ENCODE results near the gene ZEB1.
A peak's percentile ranks its signal among the peaks of the same experiment; 100 is the strongest.

Gene ZEB1

DNA sequence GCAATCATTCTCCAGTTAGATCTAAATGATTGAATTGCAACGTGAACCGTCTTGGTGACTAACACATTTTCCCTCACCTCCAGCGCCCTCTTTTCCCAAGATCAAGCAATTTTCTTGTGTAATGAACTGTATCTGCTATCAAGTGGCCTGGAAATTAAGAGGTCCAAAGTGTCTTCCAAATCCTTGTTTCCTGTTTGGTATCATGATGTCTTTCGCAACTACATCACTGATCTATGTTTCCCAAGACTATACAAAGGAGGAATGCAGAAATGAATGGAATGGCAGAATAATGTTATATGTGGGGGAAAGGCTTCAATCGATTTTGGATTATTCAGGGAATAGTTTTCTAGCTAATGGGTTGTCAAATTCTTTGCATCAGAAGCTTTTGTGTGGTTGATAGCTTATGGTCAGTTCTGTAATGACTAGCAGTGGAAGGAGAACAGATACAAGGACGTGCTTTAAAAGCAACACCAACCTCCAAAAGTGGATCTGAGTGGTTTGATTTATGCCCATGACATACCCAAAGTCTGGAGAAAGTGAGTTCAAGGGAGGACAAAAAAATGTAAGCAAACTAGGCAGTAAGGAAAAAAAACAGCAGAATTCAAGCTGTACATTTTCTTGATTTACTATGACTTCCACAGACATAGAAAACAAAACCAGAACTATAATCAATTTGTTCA is 14.6 kb upstream of the ZEB1 start:
- Mint-ChIP-seq H3K27me3 (peaks cover 4% of the 10 kb centered on the region), H3K9me3 (ENCODE audit: low read depth) (peaks cover 6% of the 10 kb centered on the region), H3K4me3 (no peak overlapping the region), H3K36me3 (peaks cover 5% of the 10 kb centered on the region), H3K27ac (no peak overlapping the region), H3K4me1 (ENCODE audit: low read depth) (peaks cover 1% of the 10 kb centered on the region)

DNA sequence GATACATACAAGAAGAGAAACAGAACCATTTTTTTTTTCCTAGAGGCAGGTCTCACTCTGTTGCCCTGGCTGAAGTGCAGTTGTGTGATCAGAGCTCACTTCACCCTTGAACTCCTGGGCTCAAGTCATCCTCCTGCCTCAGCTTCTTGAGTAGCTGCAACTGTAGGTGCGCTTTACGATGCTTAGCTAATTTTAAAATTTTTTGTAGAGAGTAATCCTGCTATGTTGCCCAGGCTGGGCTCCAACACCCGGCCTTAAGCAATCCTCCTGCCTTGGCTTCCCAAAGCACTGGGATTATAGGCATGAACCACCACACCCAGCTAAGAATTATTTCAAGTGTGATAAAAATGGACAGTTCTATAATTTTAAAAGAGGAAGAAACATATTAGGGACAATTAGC is 5.6 kb upstream of the ZEB1 start:
- H3K9me3 Mint-ChIP-seq (ENCODE audit: low read depth) = no peaks in the 10 kb centered on the region

DNA sequence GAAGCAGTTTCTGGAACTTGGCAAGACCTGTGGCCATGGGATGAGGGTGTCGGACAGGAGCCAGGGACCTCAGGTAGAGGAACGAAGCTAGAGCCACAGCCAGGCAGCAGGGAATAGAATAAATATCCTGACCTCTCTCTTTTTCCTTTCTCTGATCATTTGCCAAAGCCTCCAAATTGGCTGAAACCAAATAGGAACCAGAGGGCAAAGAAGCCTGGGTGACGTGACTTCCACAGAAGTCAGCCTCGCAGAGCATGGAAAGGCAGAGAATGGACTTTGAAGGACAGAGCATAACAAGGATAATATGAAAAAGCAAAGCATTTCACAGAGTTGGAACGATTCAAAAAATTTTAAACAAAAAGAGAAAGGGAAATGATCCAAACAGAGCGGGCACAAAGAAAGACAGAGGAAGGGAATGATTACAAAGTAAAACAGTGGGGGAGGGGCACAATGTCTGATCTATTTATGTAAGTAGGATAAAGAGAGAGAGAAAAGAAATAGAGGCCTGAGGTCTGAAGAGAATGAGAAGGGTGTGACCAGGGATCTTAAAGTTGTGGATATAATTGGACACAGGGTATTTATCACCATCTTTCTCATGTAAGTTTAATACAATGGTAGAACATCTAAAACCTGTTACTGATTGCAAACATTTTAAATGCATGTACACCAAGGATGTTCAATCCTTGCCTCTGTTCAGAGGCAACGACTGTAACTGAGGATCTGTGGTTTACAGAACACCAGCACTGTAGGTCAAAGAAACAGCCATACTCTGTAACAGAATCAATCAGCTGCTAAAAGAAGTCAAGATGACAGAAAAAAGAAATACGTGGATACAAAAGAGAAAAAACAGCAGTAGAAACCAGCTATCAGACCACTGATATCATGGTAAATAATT is 4.5 kb upstream of the ZEB1 start:
- H3K36me3 Mint-ChIP-seq = no peaks in the 10 kb centered on the region
- H3K4me3 Mint-ChIP-seq = no peak overlapping the region
- peaks cover 14% of the 10 kb centered on the region for H3K4me1 Mint-ChIP-seq (ENCODE audit: low read depth)
- no peak overlapping the region for H3K27ac Mint-ChIP-seq
- no peaks in the 10 kb centered on the region for H3K9me3 Mint-ChIP-seq (ENCODE audit: low read depth)
- no peaks in the 10 kb centered on the region for H3K27me3 Mint-ChIP-seq

More for the DNA sequence above, 5.6 kb upstream of the ZEB1 start:
- Mint-ChIP-seq H3K4me1 (ENCODE audit: low read depth) (peaks cover 14% of the 10 kb centered on the region), H3K36me3 (peaks cover 4% of the 10 kb centered on the region), H3K27ac (no peak overlapping the region), H3K4me3 (no peak overlapping the region), H3K27me3 (no peaks in the 10 kb centered on the region)

DNA sequence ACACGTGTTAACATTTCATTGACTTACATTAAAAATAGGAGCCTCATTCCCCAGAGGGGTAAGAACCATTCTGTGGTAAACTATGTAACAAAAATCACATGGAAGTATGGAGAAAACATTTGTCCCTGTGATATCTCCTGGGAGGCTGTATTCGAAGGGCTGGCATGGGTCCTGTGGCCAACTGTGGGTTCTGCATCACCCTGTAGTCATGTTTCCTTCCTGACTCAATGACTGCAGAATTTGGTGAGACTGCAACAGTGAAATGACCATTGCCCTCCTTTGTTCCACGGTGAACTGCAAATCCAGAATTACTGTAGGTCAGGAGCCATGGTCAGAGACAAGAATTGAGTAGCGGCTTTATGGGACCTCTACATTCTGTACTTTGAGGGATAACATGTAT is 3.6 kb upstream of the ZEB1 start:
- peaks cover 14% of the 10 kb centered on the region for H3K4me1 Mint-ChIP-seq (ENCODE audit: low read depth)
- H3K27me3 Mint-ChIP-seq = no peaks in the 10 kb centered on the region
- H3K36me3 Mint-ChIP-seq = no peaks in the 10 kb centered on the region
- no peak overlapping the region for H3K27ac Mint-ChIP-seq
- H3K4me3 Mint-ChIP-seq = no peak overlapping the region
- no peaks in the 10 kb centered on the region for H3K9me3 Mint-ChIP-seq (ENCODE audit: low read depth)

DNA sequence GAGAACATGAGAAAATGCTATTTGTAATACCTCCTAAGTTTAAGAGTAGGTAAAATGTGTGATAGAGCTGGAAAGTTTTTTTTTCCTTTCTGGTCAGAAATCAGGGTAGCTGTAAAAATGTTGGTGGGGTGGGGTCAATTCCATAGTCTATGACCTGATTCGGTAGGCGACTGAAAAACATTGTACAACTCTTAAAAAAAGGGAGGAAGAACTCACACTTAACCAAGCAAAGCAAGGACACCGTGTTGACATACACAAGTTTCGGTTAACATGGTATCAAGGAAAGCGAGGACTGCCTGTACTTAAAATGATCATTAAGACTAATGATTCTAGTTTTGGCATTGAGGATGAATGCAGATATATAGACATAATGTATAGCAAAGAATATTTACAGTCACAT is 1.8 kb upstream of the ZEB1 start:
- H3K9me3 Mint-ChIP-seq (ENCODE audit: low read depth) = no peaks in the 10 kb centered on the region
- H3K27ac Mint-ChIP-seq = no peak overlapping the region
- H3K4me1 Mint-ChIP-seq (ENCODE audit: low read depth) = peaks cover 26% of the 10 kb centered on the region
- no peaks in the 10 kb centered on the region for H3K27me3 Mint-ChIP-seq
- H3K36me3 Mint-ChIP-seq = no peaks in the 10 kb centered on the region
- H3K4me3 Mint-ChIP-seq = peak overlapping the region; percentile 30

DNA sequence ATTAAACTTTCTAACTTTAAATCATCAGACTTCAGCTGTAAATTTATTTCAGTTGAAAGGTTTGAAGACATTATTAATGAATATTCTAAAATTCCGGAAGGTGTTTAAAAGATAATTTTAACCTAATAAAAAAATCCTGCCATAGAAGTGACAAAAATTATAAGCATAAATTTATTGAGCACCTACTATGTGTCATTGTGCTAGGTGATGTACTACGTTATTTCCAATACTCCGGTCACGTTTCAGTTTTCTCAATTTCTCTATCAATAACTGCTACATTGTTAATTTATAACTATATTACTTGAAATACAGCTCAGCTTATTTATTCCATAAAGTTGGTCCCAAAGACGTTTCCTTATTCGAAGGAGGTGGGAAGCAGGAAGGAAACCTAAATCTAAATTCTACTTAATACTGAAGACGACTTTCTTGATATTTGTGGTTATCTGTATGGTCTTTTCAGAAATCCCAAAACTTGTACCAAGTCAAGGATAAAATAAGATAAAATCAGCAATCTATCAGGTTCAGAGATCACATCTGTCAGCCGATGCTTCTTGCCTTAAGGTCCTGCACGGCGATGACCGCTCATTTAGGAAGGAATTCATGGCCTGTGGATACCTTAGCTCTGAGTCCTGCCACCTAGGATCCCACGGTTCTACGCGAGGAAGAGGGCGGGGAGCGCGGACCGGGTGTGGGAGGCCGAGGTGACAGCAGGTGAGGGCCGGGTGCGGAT is 1.2 kb upstream of the ZEB1 start:
- Mint-ChIP-seq H3K27ac (peak overlapping the region; percentile 99), H3K9me3 (ENCODE audit: low read depth) (no peaks in the 10 kb centered on the region), H3K27me3 (no peaks in the 10 kb centered on the region), H3K4me3 (peak overlapping the region; percentile 99), H3K4me1 (ENCODE audit: low read depth) (peaks cover 32% of the 10 kb centered on the region), H3K36me3 (no peaks in the 10 kb centered on the region)

DNA sequence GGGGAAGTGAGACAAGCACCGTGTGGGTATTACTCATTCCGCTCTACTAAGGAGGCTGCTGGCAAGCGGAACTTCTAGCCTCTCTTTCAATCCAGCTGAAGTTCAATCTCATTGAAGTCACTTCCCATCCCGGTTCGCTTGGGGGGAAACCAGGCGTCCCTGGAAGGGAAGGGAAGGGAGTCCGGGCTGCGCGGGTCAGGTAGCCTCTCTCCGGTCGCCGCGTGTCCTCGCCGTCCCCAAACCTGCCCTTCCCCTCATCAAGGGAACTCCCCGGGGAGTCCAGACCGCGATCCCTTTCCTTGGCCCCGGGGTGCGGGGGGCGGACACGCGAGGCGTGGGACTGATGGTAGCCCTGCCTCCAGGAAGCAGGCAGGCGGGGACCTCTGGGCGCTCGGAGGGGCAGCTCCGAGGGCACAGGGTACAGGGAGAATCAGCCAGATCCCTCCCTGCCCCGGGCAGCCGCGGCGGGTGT is 598 bp upstream of the ZEB1 start:
- Mint-ChIP-seq H3K4me1 (ENCODE audit: low read depth) (peaks cover 36% of the 10 kb centered on the region), H3K36me3 (no peaks in the 10 kb centered on the region), H3K27ac (peak overlapping the region; percentile 99), H3K4me3 (peak overlapping the region; percentile 99), H3K9me3 (ENCODE audit: low read depth) (no peaks in the 10 kb centered on the region), H3K27me3 (no peaks in the 10 kb centered on the region)

DNA sequence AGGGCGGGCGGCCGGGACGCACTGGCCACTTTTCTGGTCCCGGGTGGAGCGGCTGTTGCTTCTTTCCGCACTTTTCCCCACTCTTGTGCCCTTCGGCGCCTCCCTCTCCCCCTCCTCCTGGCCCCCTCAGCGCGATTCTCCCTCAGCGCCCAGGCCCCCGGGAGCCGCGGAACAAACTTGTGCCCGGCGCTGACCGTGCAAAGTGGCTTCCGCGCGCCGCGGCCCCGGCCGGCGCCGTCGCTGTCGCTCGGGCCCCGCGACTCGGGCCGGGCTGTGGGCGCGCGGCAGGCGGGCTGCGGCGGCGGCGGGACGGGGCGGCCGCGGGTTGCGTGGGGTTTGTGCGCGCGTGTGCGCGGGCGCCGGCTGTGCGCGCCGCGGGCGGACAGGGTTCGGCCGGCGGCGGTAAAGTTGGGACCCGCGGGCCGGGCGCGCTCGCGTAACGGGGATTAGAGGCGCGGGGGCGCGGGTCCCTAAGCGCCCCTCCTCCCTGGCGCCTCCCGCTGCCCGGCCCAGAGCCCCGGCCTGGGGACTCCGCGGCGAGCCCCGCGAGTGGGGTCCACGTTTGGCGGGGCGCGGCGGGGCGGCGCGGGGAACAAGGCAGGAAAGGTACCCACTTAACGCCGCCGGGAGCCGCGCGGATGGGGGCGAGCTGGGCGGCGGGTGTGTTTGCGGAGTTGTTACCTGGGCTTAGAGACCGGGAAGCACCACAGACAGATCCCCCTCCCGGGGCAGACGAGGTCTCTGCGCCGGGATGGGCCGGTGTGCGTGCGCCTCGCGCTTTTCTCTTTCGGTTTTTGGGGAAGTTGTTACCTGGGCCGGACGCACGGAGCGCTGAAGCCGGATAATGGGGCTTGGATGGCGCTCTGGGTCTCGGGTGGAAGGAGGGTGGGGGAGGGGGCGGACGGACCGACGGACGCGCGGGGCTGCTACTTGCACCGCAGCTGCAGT is 860 bp downstream of the ZEB1 start:
- H3K27ac Mint-ChIP-seq = peak overlapping the region; percentile 93
- no peaks in the 10 kb centered on the region for H3K9me3 Mint-ChIP-seq (ENCODE audit: low read depth)
- peaks cover 48% of the 10 kb centered on the region for H3K4me1 Mint-ChIP-seq (ENCODE audit: low read depth)

DNA sequence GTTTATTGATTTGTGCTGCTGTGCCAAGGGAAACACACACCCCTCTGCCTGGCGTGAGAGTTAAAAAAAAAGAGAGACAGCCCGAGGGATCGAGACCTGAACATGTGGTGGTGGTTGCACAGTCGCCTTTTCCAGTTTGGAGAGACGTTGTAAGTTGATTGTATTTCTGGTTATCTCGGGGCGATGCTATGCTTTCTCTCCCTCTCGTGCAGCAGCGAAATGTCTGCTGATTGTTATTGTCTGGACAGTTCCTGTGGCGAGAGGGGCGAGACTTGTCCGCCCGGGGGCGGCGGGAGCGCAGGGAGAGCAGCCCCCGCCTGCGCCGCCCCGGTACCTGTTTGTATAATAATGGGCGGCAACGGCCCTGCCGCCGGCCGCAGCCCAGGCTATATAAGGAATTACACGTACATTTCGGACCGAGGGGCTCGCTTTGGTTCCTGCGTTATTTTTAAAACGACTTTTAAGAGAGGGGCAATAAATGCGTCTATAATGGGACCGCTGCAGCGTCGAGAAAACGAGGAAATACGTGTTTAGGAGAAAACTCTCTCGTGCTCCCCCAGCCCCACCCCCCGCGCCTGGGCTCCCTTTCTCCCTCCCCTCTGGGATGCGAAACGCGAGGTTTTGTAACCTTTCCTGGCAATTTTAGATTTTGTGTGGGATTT is 1.7 kb downstream of the ZEB1 start:
- Mint-ChIP-seq H3K4me3 (peak overlapping the region; percentile 93), H3K9me3 (ENCODE audit: low read depth) (no peaks in the 10 kb centered on the region), H3K27ac (peak overlapping the region; percentile 93), H3K4me1 (ENCODE audit: low read depth) (peaks cover 53% of the 10 kb centered on the region), H3K27me3 (no peaks in the 10 kb centered on the region), H3K36me3 (no peaks in the 10 kb centered on the region)

More for the DNA sequence above, 860 bp downstream of the ZEB1 start:
- H3K4me3 Mint-ChIP-seq = peak overlapping the region; percentile 99
- no peaks in the 10 kb centered on the region for H3K27me3 Mint-ChIP-seq
- H3K36me3 Mint-ChIP-seq = no peaks in the 10 kb centered on the region

DNA sequence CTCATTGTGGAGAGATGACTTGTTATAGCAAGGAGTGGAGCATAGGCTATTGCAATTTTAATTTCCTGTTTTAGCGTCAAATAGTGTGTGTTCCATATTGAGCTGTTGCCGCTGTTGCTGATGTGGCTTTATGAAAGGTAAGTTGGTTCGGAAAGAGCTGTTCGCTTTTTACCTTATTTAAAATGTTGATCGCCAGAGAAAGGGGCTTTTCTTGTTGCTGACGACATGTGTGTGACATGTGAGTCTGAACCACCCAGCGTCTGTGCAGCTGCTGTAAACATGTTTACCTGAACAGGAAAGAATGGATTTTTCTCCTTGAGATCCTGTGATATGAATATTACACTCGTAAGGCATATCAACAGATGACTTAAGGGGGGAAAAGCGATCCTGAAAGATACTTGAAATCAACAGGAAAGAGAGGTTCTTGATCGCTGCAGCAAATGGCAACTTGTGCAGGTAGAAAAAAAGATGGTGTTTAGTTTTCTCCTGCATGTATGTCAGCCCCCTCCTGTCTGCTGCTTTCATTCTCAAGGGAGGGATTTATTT is 2.5 kb downstream of the ZEB1 start:
- H3K4me3 Mint-ChIP-seq = peak overlapping the region; percentile 93
- peaks cover 59% of the 10 kb centered on the region for H3K4me1 Mint-ChIP-seq (ENCODE audit: low read depth)
- no peaks in the 10 kb centered on the region for H3K27me3 Mint-ChIP-seq
- H3K9me3 Mint-ChIP-seq (ENCODE audit: low read depth) = no peaks in the 10 kb centered on the region
- H3K36me3 Mint-ChIP-seq = no peaks in the 10 kb centered on the region
- H3K27ac Mint-ChIP-seq = peak overlapping the region; percentile 93

DNA sequence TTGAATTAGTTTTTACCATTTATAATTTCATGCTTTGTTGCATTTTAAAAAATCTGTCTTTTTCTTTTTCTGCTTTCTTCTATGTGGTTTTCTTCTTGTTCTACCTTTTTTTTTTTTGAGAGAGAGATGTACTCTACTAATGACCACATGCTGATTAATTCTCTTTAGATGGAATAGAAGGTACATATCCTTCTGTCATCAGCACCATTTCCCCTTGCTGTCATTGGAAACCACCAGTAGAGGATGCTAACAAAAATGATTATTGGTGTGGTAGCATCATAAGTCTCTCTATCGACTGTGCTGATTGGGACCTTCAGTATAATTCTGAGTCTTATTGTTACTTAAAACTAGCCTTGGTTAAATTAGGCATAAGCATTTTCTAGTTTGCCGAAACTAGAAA is 3.6 kb downstream of the ZEB1 start:
- no peaks in the 10 kb centered on the region for H3K27me3 Mint-ChIP-seq
- H3K4me1 Mint-ChIP-seq (ENCODE audit: low read depth) = peaks cover 60% of the 10 kb centered on the region
- H3K36me3 Mint-ChIP-seq = no peaks in the 10 kb centered on the region
- H3K27ac Mint-ChIP-seq = peak overlapping the region; percentile 51
- peak overlapping the region; percentile 93 for H3K4me3 Mint-ChIP-seq
- H3K9me3 Mint-ChIP-seq (ENCODE audit: low read depth) = no peaks in the 10 kb centered on the region

DNA sequence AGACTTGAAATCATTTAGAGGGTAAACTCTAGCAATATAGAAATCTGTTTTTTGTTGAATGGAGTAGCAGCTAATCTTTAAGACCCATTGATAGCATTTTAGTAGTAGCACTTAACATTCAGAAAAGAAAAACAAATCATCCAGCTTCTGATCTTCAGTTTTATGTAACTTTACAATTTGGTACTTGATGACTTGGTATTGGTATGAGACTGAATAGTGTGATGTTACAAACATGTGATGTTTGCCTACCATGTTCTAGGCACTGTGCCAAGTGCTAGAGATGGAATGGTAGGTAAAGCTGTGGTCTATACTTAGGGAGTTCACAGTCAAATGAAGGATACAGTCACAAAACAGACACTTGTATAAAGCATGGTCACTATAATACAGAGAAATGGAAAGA is 21.3 kb downstream of the ZEB1 start:
- Mint-ChIP-seq H3K4me1 (ENCODE audit: low read depth) (peaks cover 43% of the 10 kb centered on the region), H3K36me3 (no peaks in the 10 kb centered on the region), H3K9me3 (ENCODE audit: low read depth) (no peaks in the 10 kb centered on the region), H3K4me3 (no peak overlapping the region), H3K27ac (no peak overlapping the region), H3K27me3 (no peaks in the 10 kb centered on the region)

DNA sequence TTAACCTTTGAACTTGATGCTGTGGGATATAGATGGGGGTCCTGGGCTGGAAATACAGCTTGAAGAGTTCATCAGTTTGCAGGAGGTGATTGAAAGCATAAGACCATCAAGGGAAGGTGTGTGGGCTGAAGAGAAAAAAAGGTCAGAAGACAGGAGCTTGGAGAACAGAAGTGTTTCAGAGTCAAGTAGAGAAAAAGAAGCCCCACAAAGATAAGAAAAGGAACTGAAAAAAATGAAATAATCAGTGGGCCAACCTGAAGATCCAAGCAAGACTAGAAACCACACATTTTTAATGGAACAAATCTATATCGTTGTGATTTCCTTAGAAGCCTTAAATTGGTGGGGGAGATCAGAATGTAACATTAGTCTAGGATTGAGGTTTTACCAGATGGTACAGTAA is 22.5 kb downstream of the ZEB1 start:
- Mint-ChIP-seq H3K27ac (no peak overlapping the region), H3K36me3 (no peaks in the 10 kb centered on the region), H3K4me1 (ENCODE audit: low read depth) (peaks cover 45% of the 10 kb centered on the region), H3K9me3 (ENCODE audit: low read depth) (no peaks in the 10 kb centered on the region), H3K4me3 (no peak overlapping the region), H3K27me3 (no peaks in the 10 kb centered on the region)

Measured in activated naive CD8-positive, alpha-beta T cell (primary cell).